ENCODE data around the gene ADAMTSL2. TPM values are rescaled to one million over a fixed set of nuclear protein-coding genes. Genes with fewer than 3 reads are reported as not detected.
A peak's percentile ranks its signal among the peaks of the same experiment; 100 is the strongest.

The ADAMTSL2 gene
- polyA plus RNA-seq, 1 of the 3 experiments (the other 2 are of a cell fraction), result 0.21 TPM

DNA sequence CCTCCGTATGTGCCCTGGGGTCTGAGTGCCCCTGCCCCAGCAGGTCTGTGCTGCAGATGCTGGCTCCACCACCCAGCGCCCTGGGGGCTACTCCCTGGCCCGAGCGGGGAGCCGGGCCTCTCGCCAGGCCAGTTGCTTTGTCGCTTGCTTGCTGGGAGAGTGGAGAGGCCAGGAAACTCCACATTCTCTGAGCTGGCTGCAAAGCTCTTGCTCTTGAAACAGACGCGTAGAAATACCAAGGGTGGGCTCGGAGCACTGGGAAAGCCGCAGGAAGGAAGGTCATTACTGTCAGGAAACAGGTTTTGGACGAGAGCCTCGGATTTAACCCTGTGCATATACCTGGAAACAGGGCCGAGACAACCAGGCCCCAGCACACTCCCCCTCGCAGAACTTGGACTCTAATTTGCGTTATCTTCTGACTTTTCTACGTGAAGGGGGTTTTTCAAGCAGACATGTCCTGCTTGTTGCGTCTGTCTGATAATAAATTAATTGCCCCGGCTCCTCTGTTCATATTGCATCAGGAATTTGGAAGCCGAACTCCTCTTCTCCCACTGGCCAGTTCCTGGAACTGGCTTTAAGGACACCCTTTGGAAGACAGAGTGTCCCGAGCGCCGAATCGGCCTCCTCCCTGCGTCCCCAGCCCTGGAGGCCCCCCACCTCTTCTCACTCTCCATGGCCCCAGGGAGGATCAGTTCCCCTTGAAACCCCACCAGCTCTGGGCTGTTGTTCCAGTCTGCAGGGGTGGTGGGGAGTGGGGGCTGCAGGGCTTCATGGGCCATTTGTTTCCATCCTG, 11.2 kb downstream of the ADAMTSL2 start:
- peak; percentile 79 for DNase-seq
- Histone ChIP-seq H3K79me2 (ENCODE audit: insufficient read depth) (no peaks in the 10 kb centered on the region), H3K4me2 (no peak overlapping the region), H3K36me3 (replicated peaks in 1 of 2; ENCODE audit: control insufficient read depth in 1 of 2, insufficient read depth in 2 of 2, low read length in 1 of 2) (peaks cover 0 to 2% of the 10 kb centered on the region in 2 experiments), H4K20me1 (ENCODE audit: insufficient read depth) (no peaks in the 10 kb centered on the region), H3K27ac (ENCODE audit: low read depth in 2 of 2, low read length in 1 of 2) (peak overlapping the region in 1 of 2 experiments; percentile 80; a peak in 2 of 4 replicates), H3K27me3 (ENCODE audit: insufficient read depth) (no peaks in the 10 kb centered on the region), H3F3A (replicated peaks; ENCODE audit: insufficient read depth) (no peaks in the 10 kb centered on the region), H2AFZ (ENCODE audit: low read depth) (no peak overlapping the region), H3K4me1 (ENCODE audit: control insufficient read depth in 1 of 2, insufficient read depth in 2 of 2, low read depth in 1 of 2, low read length in 1 of 2) (peaks cover 0 to 28% of the 10 kb centered on the region in 2 experiments; a peak in 1 of 4 replicates), H3K9me2 (no peaks in the 10 kb centered on the region), H3K4me3 (ENCODE audit: low read depth in 2 of 2, low read length in 1 of 2) (no peak overlapping the region), H3K9me3 (no peaks in the 10 kb centered on the region), H3K9ac (no peak overlapping the region)
- 62% methylated on average over 18 of the region's 25 CpGs for WGBS (ENCODE audit: low lambda C conversion rate)
- TF ChIP-seq RCOR1 (IDR thresholded peaks at IDR 0.05; ENCODE audit: low read length) (no peak), NRF1 (IDR thresholded peaks at IDR 0.05; ENCODE audit: low read depth, low read length) (no peak), ELF1 (IDR thresholded peaks at IDR 0.05) (no peak), FOXJ3 (CRISPR knock-in tag; IDR thresholded peaks at IDR 0.05) (no peak), EZH2phosphoT487 (IDR thresholded peaks at IDR 0.05; ENCODE audit: borderline replicate concordance, low read depth) (no peak)
- ChIA-PET POLR2A (interaction anchor here (1.4 to 1.6 kb wide), 3 partner anchors 11 to 96 kb away, joined by 3 to 6 read pairs (median 5); partner anchors contain the start of genes ADAMTSL2 and DBH), CTCF (interaction anchor here (1.3 to 2.8 kb wide), 2 partner anchors 12 to 13 kb away, joined by 3 to 9 read pairs; partner anchors contain the start of gene ADAMTSL2)

DNA sequence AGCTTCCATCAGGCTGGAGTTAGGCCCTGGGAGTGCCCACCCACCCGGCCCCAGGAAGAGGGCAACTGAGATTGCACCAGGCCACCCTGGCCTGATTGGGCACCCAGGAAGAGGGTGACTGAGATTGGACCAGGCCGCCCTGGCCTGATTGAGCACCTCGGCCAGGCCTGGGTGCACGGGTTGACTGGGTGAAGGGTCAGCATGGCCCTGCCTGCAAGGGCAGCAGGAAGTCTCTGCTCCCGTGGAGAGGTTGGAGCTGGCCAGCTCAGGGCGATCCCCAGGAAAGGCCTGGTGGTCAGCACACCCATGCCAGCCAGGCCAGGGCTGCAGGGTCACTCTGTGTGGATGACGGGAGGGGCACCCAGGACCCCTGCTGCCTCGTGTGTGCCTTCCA, 11.8 kb downstream of the ADAMTSL2 start:
- no peak overlapping the region for H3K9ac ChIP-seq
- H4K20me1 ChIP-seq (ENCODE audit: insufficient read depth), result no peaks in the 10 kb centered on the region
- peaks cover 0 to 2% of the 10 kb centered on the region in 2 experiments for H3K36me3 ChIP-seq (replicated peaks in 1 of 2; ENCODE audit: control insufficient read depth in 1 of 2, insufficient read depth in 2 of 2, low read length in 1 of 2)
- H3K4me1 ChIP-seq (ENCODE audit: control insufficient read depth in 1 of 2, insufficient read depth in 2 of 2, low read depth in 1 of 2, low read length in 1 of 2), result peaks cover 0 to 28% of the 10 kb centered on the region in 2 experiments; a peak in 1 of 4 replicates
- ChIA-PET POLR2A (interaction anchor here (0.7 to 1.6 kb wide), 2 partner anchors 9 to 12 kb away, joined by 5 to 6 read pairs; partner anchors contain the start of gene ADAMTSL2), CTCF (interaction anchor here (1.3 kb wide), 1 partner anchor 12 kb away, joined by 3 read pairs; no protein-coding TSS in a partner anchor)
- no peak overlapping the region for H2AFZ ChIP-seq (ENCODE audit: low read depth)
- no peak overlapping the region for H3K4me2 ChIP-seq
- no peak overlapping the region for H3K4me3 ChIP-seq (ENCODE audit: low read depth in 2 of 2, low read length in 1 of 2)
- H3F3A ChIP-seq (replicated peaks; ENCODE audit: insufficient read depth), result no peaks in the 10 kb centered on the region
- DNase-seq, result no peak
- H3K9me3 ChIP-seq, result no peaks in the 10 kb centered on the region
- peak overlapping the region in 1 of 2 experiments; percentile 80; a peak in 2 of 4 replicates for H3K27ac ChIP-seq (ENCODE audit: low read depth in 2 of 2, low read length in 1 of 2)
- TF ChIP-seq, protein P1, sequence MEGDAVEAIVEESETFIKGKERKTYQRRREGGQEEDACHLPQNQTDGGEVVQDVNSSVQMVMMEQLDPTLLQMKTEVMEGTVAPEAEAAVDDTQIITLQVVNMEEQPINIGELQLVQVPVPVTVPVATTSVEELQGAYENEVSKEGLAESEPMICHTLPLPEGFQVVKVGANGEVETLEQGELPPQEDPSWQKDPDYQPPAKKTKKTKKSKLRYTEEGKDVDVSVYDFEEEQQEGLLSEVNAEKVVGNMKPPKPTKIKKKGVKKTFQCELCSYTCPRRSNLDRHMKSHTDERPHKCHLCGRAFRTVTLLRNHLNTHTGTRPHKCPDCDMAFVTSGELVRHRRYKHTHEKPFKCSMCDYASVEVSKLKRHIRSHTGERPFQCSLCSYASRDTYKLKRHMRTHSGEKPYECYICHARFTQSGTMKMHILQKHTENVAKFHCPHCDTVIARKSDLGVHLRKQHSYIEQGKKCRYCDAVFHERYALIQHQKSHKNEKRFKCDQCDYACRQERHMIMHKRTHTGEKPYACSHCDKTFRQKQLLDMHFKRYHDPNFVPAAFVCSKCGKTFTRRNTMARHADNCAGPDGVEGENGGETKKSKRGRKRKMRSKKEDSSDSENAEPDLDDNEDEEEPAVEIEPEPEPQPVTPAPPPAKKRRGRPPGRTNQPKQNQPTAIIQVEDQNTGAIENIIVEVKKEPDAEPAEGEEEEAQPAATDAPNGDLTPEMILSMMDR (IDR thresholded peaks at IDR 0.05), result no peak
- TF ChIP-seq TEAD4 (IDR thresholded peaks at IDR 0.05; ENCODE audit: borderline replicate concordance, insufficient read depth) (no peak), POLR2AphosphoS5 (IDR thresholded peaks at IDR 0.05; ENCODE audit: low read depth, low read length) (no peak), GATA2 (CRISPR knock-in tag; IDR thresholded peaks at IDR 0.05) (no peak), YY1 (IDR thresholded peaks at IDR 0.05; ENCODE audit: low read depth) (no peak), EZH2phosphoT487 (IDR thresholded peaks at IDR 0.05; ENCODE audit: borderline replicate concordance, low read depth) (no peak), NRF1 (IDR thresholded peaks at IDR 0.05; ENCODE audit: low read depth, low read length) (no peak), MEF2A (IDR thresholded peaks at IDR 0.05; ENCODE audit: borderline replicate concordance, low read depth) (no peak), GABPA (IDR thresholded peaks at IDR 0.05; ENCODE audit: low read depth) (no peak), RCOR1 (IDR thresholded peaks at IDR 0.05; ENCODE audit: low read length) (no peak), FOSL2 (IDR thresholded peaks at IDR 0.05; ENCODE audit: borderline replicate concordance, low read depth) (no peak), RFX5 (IDR thresholded peaks at IDR 0.05; ENCODE audit: low read length) (no peak)
- TF ChIP-seq, protein P2, sequence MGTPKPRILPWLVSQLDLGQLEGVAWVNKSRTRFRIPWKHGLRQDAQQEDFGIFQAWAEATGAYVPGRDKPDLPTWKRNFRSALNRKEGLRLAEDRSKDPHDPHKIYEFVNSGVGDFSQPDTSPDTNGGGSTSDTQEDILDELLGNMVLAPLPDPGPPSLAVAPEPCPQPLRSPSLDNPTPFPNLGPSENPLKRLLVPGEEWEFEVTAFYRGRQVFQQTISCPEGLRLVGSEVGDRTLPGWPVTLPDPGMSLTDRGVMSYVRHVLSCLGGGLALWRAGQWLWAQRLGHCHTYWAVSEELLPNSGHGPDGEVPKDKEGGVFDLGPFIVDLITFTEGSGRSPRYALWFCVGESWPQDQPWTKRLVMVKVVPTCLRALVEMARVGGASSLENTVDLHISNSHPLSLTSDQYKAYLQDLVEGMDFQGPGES (IDR thresholded peaks at IDR 0.05; ENCODE audit: low read depth, low read length), result no peak
- TF ChIP-seq, protein P3, sequence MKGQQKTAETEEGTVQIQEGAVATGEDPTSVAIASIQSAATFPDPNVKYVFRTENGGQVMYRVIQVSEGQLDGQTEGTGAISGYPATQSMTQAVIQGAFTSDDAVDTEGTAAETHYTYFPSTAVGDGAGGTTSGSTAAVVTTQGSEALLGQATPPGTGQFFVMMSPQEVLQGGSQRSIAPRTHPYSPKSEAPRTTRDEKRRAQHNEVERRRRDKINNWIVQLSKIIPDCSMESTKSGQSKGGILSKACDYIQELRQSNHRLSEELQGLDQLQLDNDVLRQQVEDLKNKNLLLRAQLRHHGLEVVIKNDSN (IDR thresholded peaks at IDR 0.05; ENCODE audit: borderline replicate concordance, low read depth), result no peak
- no peaks in the 10 kb centered on the region for H3K27me3 ChIP-seq (ENCODE audit: insufficient read depth)
- H3K79me2 ChIP-seq (ENCODE audit: insufficient read depth), result no peaks in the 10 kb centered on the region
- no peaks in the 10 kb centered on the region for H3K9me2 ChIP-seq
- no CpG with 5 or more reads among the region's 8 CpGs for WGBS (ENCODE audit: low lambda C conversion rate)

All from SK-N-SH (cell line).